HG02884 (cell line): ENCODE data around the gene OR6C76.
"Not testable (repeated sequence)": the region's sequence is repeated elsewhere in the genome, so short reads cannot be mapped to it uniquely, and the experiment has no call there.

ENCODE experiments used
- ATAC-seq: cut with Tn5 transposase; IDR thresholded peaks from one replicate; pipeline ENCODE4 v1.9.1; 2021; ENCODE audit warnings: mild to moderate bottlenecking, moderate library complexity; ENCODE audit not compliant: unreplicated experiment

Gene OR6C76

DNA sequence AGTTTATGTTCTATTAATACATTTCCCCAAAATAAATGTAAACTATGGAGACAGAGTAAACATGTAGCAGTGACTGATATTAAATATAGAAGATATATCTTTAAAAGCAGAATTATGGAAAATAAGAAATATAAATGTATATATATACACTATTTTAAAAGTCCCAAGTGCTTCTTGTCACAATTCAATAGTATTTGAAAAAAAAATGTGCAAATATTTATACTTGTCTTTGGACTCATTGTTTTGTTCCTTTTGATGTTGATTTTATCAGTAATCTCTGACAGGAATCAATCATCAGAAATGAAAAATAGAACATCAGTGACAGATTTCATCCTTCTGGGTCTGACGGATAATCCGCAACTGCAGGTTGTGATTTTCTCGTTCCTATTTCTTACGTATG is at the start of gene OR6C76:
TSS of gene OR6C76 (plus strand) at position 301 of the 400 bp plus-strand sequence. CDS start at position 301, 0 bp downstream.
- no peak for ATAC-seq

DNA sequence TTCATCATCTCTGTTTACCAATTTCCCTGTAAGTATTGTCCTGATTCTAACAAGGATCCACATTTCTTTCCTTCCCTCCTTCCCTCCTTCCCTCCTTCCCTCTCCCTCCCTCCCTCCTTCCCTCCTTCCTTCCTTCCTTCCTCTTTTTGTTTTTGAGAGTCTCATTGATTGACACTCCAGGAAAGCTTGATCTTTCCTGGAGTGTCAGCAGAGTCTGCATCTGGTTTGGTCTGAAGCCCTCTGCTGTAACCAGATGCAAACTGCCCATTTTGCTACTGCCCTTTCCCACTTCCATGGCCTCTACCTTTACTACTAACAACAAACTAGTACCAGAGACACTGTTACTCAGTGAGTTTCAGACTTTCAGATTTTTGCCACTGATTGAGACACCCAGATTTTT is 40.2 kb upstream of the OR6C76 start:
- no peak for ATAC-seq

- no peak for ATAC-seq
These were observed 33.8 kb upstream of the OR6C76 start for GRCh38 chr12:55392032-55392795.

DNA sequence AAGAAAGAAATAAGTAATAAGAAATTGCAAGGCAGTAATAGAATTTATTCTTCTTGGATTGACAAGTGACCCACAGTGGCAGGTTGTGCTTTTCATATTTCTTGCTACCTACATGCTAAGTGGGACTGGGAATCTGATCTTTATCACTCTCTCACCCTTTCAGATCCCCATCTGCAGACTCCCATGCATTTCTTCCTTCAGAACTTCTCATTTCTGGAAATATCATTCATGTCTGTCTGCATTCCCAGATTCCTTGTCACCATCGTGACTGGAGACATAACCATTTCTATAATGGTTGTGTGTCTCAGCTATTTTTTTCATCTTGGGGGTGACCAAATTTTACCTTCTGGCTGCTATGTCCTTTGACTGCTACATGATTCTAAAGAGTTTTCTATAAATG is 29.7 kb upstream of the OR6C76 start:
- ATAC-seq, result no peak

- ATAC-seq, result no peak
These were observed 25.8 kb upstream of the OR6C76 start, which contains the start of gene OR6C65 for GRCh38 chr12:55400229-55400628. TSS of gene OR6C65 (plus strand) at chr12:55400529. CDS start at chr12:55400529, 0 bp downstream.

- no peak for ATAC-seq
These were observed 18.2 kb upstream of the OR6C76 start for GRCh38 chr12:55407866-55408265.

GRCh38 chr12:55409133-55409532 is 16.9 kb upstream of the OR6C76 start:
- ATAC-seq, result not testable (repeated sequence)

DNA sequence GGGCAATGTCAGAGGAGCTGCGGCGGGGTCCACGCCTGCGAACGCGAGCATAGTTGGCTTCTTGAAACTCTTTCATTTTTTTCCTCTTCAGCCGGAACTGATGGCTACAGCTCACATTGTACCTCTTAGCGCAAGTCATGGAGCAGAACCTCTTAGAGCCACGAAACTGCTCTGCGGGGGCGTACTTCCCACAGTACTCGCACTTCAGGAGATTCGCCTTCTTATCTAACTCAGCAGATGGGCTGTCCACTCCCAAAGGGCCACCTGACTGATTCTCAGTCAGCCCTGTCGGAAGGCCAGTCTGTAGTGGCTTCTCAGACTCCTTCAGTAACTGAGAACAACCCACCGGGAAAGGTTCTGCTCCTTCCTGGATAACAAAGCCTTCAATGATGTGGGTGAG is 13.9 kb upstream of the OR6C76 start:
- not testable (repeated sequence) for ATAC-seq

DNA sequence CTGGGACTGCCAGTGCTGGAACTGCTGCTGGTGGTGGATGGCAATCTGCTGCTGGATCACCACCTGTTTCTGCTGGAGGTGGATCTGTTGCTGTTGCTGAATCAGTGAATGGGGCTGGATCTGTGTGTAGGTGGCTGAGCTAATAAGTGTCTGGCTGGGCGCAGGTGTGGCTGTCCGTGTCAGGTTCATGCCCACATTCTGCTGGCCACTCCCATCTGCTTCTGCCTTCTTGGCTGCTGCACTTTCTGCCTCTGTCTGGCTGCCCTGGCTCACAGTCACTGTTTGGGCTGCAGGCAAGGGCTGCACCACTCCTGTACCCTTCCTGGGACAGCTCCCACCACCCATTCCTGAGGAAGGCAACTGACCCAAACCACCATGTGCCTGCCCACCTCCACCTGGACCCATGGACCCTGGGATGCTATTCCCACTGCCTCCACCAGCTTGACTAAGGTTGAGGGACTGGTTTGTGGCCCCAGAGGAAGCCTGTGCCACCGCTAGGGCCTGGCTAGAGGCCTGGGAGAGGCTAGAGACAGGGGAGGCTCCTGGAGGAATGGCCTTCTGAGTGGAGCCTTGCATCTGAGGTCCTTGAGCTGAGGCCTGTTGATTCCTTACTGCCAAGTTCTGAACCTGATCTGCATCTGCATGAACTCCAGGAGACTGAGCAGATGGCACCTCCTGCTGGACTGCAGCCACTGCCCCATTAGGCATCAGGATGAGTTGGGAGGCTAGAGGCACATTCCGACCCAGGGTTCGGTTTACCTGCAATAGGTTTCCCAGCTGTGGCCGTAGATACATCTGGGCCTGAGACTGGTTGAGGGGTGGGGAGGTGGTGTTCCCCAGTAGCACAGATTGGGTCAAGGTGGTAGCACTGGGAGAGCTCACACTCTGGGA is 12.3 kb upstream of the OR6C76 start:
- ATAC-seq, result not testable (repeated sequence)

GRCh38 chr12:55414396-55414823 is 11.6 kb upstream of the OR6C76 start:
- not testable (repeated sequence) for ATAC-seq

GRCh38 chr12:55414889-55415288 is 11.2 kb upstream of the OR6C76 start:
- ATAC-seq, result not testable (repeated sequence)

DNA sequence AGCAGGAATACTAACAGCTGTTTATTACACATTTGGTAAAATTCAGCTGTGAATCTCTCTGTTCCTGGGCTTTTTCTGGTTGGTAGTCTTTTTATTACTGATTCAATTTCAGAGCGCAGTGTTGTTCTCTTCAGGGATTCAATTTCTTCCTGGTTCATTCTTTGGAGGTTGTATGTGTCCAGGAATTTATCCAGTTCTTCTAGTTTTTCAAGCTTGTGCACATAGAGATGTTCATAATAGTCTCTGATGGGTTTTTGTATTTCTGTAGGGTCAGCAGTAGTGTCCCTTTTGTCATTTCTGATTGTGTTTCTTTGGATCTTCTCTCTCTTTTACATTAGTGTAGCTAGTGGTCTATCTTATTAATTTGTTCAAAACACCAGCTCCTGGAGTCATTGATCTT is 9.1 kb upstream of the OR6C76 start:
- ATAC-seq, result no peak

- ATAC-seq, result no peak
These were observed 5.6 kb upstream of the OR6C76 start for GRCh38 chr12:55420307-55420962.

DNA sequence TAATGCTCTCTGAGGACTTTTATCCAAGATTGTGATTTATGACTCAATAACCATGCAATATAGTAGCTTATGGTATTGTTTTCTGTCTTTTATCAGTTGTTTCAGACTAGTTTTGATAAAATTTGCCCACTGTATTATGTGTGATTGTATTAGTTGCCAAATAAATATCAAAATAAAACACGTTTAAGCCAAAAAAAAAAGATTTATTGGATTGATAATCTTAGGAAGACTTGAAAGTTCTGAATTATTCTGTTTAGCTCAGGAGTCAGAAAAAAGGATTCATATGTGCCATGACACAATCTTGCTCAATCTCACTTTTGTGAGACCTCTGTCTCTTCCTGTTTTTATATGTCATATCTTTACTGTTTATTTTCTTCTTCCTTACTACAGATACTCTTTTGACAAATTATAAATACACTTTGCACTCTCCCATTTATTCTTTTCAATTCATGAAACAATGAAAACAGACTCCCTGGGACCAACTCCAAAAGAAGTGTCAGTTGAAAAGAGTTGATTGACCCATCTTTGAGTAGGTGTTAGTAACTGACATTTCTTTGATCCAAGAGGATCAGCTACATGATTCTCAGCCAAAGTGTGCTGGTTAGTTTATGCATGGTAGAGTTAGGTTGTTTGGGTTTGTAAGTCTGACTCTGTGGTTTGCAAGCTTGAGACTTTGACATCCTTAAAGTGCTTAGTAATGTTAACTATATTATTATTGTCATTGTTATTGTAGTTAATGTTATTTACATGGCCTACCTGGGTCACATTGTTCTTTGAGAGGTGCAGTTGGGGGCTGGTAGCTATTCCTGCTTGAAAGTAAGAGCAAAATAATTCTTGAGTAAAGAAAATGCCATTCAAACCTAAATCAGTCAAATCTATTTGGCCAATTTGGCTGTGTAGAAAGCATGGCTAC is 2.5 kb downstream of the OR6C76 start:
- no peak for ATAC-seq

- not testable (repeated sequence) for ATAC-seq
These were observed 15.2 kb downstream of the OR6C76 start for GRCh38 chr12:55441233-55441632.

DNA sequence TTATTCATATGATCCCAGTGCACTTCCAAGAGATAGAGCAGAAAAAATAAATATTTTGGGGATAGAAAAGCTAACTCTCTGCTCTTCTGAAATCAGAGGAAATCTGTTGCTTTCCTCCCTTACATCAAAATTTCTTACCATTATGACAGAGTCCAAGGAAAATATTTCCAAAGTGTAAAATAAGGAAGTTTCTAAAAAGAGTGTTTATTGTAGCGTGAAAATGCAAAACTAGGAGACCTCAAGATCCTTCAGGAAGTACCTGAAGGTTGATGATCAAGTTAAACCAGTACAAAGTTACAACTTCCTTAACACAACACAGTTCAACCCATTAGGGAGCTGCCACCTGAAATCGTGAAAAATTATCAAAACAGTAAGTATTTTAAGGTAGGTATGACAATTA is 17.7 kb downstream of the OR6C76 start, which contains the start of gene OR6C2:
TSS of gene OR6C2 (plus strand) at position 301 of the 400 bp plus-strand sequence. CDS start 8,138 bp downstream, outside the sequence.
- ATAC-seq, result no peak

DNA sequence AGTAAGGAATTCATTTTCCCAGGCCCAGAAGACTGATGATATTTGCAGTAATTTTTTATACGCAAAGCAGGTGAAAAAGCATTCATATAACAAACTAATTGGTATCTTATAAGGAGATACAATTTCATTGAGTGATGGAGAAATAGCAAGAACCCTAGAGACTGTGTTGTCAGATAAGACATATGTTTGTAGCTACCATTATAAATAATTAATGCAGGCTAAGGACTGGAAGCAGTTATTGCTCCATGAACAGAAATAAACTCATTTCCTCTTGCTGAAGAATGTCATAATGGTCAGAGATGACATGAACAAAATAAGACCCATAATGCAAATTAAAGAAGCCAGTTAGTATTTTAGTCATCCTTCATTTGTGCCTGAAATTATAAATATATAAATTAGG is 19.3 kb downstream of the OR6C76 start:
- ATAC-seq, result no peak

GRCh38 chr12:55446326-55446725 is 20.3 kb downstream of the OR6C76 start:
- no peak for ATAC-seq

DNA sequence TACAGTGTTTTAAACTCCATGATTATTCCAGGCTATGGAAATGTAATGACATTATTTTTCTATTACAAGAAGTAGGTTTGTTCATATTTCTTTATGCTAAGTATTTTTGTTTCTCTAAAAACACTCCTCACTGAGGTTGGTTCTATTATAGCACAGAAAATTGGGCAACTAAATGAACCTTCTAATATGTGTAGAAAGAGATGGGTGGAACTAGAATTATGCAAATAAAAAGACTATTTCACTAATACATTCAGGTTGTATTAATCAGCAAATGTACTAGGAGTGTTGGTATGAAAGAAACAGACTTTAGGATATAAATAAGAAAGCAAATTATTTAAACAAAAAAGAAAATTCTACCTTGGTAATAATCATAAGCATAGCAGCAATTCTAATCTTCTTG is 22.8 kb downstream of the OR6C76 start:
- ATAC-seq, result no peak

DNA sequence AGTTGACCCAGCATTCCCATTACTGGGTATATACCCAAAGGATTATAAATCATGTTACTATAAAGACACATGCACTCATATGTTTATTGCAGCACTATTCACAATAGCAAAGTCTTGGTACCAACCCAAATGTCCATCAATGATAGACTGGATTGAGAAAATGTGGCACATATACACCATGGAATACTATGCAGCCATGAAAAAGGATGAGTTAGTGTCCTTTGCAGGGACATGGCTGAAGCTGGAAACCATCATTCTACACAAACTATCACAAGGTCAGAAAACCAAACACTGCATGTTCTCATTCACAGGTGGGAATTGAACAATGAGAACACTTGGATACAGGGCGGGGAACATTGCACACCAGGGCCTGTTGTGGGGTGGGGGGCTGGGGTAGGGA is 38.9 kb downstream of the OR6C76 start:
- ATAC-seq, result not testable (repeated sequence)
